ENCODE data around the gene MROH9.

GRCh38 chr1:170970256-170970655, 34.9 kb downstream of the MROH9 start:
- TF ChIP-seq CTCF (IDR thresholded peaks at IDR 0.05): no peak
- no peak for TF ChIP-seq POLR2AphosphoS5 (IDR thresholded peaks at IDR 0.05; ENCODE audit: low read depth, low read length)
- TF ChIP-seq SIN3A (IDR thresholded peaks at IDR 0.05; ENCODE audit: borderline replicate concordance, insufficient read depth, low read depth, low read length): no peak
- no peak for TF ChIP-seq TCF7L2 (IDR thresholded peaks at IDR 0.05; ENCODE audit: low read depth, low read length)

All from Panc1 (cell line).